PC-3 (cell line): ENCODE measurements around the gene ANP32E. TPM values are rescaled to one million over a fixed set of nuclear protein-coding genes. Genes with fewer than 3 reads are reported as not detected.
"Not testable (repeated sequence)": the region's sequence is repeated elsewhere in the genome, so short reads cannot be mapped to it uniquely, and the experiment has no call there.

Source experiments
- ATAC-seq: fragments of 200-7000 bp; cut with Tn5 transposase; 2 replicates; pipeline ENCODE4 v1.9.1; 2020; ENCODE audit warnings: mild to moderate bottlenecking, moderate library complexity
- BruUV-seq: library from RNA; stranded (reverse); fragments of 400-500 nt; replicated peaks from 2 replicates; lab custom pipeline; 2021; lab: Mats Ljungman, UMichigan
- CTCF ChIA-PET: fragments of 300-600 bp; sonication (Branson Sonifier 250); formaldehyde crosslinking; loops from one replicate; lab custom pipeline; 2022; ENCODE audit warnings: antibody characterized with exemption; lab: Charles Lee
- POLR2A ChIA-PET: fragments of 300-600 bp; sonication (Branson Sonifier 250); formaldehyde crosslinking; loops from one replicate; lab custom pipeline; 2022; ENCODE audit warnings: antibody characterized with exemption; ENCODE audit not compliant: unreplicated experiment; lab: Charles Lee
- DNase-seq: peaks from one replicate; pipeline ENCODE4 v3.0.0-alpha.2; 2015
- H2AFZ ChIP-seq: fragments of 300-600 bp; sonication (generic); 2 replicates; pipeline ENCODE4 v1.6.0; 2016; ENCODE audit warnings: antibody characterized with exemption, low read length
- H3F3A ChIP-seq: fragments of 300-600 bp; sonication (generic); one replicate; pipeline ENCODE4 v1.6.0; 2017; ENCODE audit warnings: antibody characterized with exemption, low read length, control low read depth, mild to moderate bottlenecking; ENCODE audit not compliant: unreplicated experiment
- H3K27ac ChIP-seq: fragments of 300-600 bp; sonication (generic); 2 replicates; pipeline ENCODE4 v1.5.1; 2016; ENCODE audit warnings: mild to moderate bottlenecking, low read length
- H3K27me3 ChIP-seq: fragments of 300-600 bp; sonication (generic); 2 replicates; pipeline ENCODE4 v1.6.1; 2016; ENCODE audit warnings: low read length, mixed read lengths
- H3K36me3 ChIP-seq: fragments of 300-600 bp; sonication (generic); 2 replicates; pipeline ENCODE4 v1.6.1; 2016; ENCODE audit warnings: low read depth, mixed run types, low read length, mixed read lengths
- H3K4me1 ChIP-seq: fragments of 300-600 bp; sonication (generic); 2 replicates; pipeline ENCODE4 v1.5.1; 2016; ENCODE audit warnings: low read length; ENCODE audit not compliant: insufficient read depth
- H3K4me2 ChIP-seq: fragments of 300-600 bp; sonication (generic); 2 replicates; pipeline ENCODE4 v1.6.0; 2016; ENCODE audit warnings: low read length
- H3K4me3 ChIP-seq: fragments of 300-600 bp; sonication (generic); 2 replicates; pipeline ENCODE4 v1.5.1; 2016; ENCODE audit warnings: mild to moderate bottlenecking, low read length, mixed read lengths
- H3K79me2 ChIP-seq: fragments of 300-600 bp; sonication (generic); 2 replicates; pipeline ENCODE4 v1.6.1; 2017; ENCODE audit warnings: low read length, mixed read lengths
- H3K9ac ChIP-seq: fragments of 300-600 bp; sonication (generic); 2 replicates; pipeline ENCODE4 v1.6.0; 2016; ENCODE audit warnings: mild to moderate bottlenecking, low read length
- H3K9me2 ChIP-seq: fragments of 300-600 bp; sonication (generic); replicated peaks from 2 replicates; pipeline ENCODE4 v1.6.1; 2016; ENCODE audit warnings: mixed run types, low read length, mixed read lengths
- H3K9me3 ChIP-seq: fragments of 300-600 bp; sonication (generic); 2 replicates; pipeline ENCODE4 v1.6.1; 2016; ENCODE audit warnings: low read length, mixed read lengths
- H4K20me1 ChIP-seq: fragments of 300-600 bp; sonication (generic); 2 replicates; pipeline ENCODE4 v1.6.1; 2016; ENCODE audit warnings: low read length, mixed read lengths
- EZH2 ChIP-seq: fragments of 300-600 bp; sonication (generic); IDR thresholded peaks from one replicate; pipeline ENCODE4 v1.6.1; 2017; ENCODE audit warnings: antibody characterized with exemption, mild to moderate bottlenecking, low read length; ENCODE audit not compliant: unreplicated experiment
- EZH2phosphoT487 ChIP-seq: fragments of 300-600 bp; sonication (generic); IDR thresholded peaks from 2 replicates; pipeline ENCODE4 v1.6.1; 2018; ENCODE audit warnings: mild to moderate bottlenecking, antibody characterized with exemption, low read length, borderline replicate concordance
- intact Hi-C: fragments of 100-400 bp; cut with micrococcal nuclease; formaldehyde crosslinking; loops from 2 replicates; pipeline ENCODE4 v1.9.0; 2023
- total RNA-seq: library from RNA; depleted of rRNA; stranded (reverse); fragments of >200 nt; gene quantifications from 2 replicates; pipeline ENCODE4 v1.2.3, GENCODE V29; 2014
- TF ChIP-seq, protein P1 (sequence below): fragments of 300-600 bp; sonication (generic); conservative IDR thresholded peaks from 2 replicates; pipeline ENCODE4 v1.5.1; 2017; ENCODE audit warnings: antibody characterized with exemption, low read depth, mild to moderate bottlenecking, low read length

The ANP32E gene
- total RNA-seq, 1 experiment from 2014 or later = 42.0 TPM

DNA sequence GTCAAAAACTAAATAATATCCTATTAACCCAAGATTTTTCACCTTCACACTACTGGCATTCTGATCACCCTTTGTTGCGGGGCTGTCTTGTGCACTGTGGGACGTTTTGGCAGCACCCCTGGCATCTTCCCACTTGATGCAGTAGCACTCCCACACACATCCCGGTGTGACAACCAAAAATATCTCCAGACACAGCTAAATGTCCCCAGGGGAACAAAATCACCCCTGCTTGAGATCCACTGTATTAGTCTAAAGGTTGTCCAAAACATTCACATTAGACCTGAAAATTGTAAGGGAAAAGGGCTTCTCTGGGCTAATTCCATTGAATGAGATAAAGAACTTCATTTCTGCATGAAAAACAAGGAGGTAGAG lies 48.4 kb downstream of the ANP32E start:
- peaks cover 23% of the 10 kb centered on the region for H3K4me1 ChIP-seq
- H3K27ac ChIP-seq = no peak overlapping the region
- BruUV-seq = no TSS peak
- no peaks in the 10 kb centered on the region for H3F3A ChIP-seq
- no peaks in the 10 kb centered on the region for H3K27me3 ChIP-seq
- ChIA-PET POLR2A (interaction anchor here (0.5 to 1.0 kb wide), 3 partner anchors 28 to 300 kb away, joined by 3 to 5 read pairs (median 4); a partner anchor contains a TSS), CTCF (interaction anchor here (0.6 to 1.2 kb wide), 14 partner anchors 10 to 300 kb away, joined by 3 to 7 read pairs (median 4); partner anchors contain the start of gene VPS45)
- H3K4me2 ChIP-seq = peak overlapping the region; percentile 53
- no peak for DNase-seq
- no peaks in the 10 kb centered on the region for H3K9me3 ChIP-seq
- H2AFZ ChIP-seq = peak overlapping the region; percentile 79
- no peaks in the 10 kb centered on the region for H3K9me2 ChIP-seq
- H3K36me3 ChIP-seq = no peaks in the 10 kb centered on the region
- H3K79me2 ChIP-seq = no peaks in the 10 kb centered on the region
- no peaks in the 10 kb centered on the region for H4K20me1 ChIP-seq
- H3K4me3 ChIP-seq = no peak overlapping the region
- ATAC-seq = no peak; the same call in 1 of the 2 replicates
- TF ChIP-seq, protein P1, sequence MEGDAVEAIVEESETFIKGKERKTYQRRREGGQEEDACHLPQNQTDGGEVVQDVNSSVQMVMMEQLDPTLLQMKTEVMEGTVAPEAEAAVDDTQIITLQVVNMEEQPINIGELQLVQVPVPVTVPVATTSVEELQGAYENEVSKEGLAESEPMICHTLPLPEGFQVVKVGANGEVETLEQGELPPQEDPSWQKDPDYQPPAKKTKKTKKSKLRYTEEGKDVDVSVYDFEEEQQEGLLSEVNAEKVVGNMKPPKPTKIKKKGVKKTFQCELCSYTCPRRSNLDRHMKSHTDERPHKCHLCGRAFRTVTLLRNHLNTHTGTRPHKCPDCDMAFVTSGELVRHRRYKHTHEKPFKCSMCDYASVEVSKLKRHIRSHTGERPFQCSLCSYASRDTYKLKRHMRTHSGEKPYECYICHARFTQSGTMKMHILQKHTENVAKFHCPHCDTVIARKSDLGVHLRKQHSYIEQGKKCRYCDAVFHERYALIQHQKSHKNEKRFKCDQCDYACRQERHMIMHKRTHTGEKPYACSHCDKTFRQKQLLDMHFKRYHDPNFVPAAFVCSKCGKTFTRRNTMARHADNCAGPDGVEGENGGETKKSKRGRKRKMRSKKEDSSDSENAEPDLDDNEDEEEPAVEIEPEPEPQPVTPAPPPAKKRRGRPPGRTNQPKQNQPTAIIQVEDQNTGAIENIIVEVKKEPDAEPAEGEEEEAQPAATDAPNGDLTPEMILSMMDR = no peak
- no peak for TF ChIP-seq EZH2
- TF ChIP-seq EZH2phosphoT487 = no peak
- H3K9ac ChIP-seq = no peak overlapping the region
- intact Hi-C loops = loop anchor here (1.0 to 10.0 kb wide), 2 partner anchors 114 to 293 kb away; partner anchors contain the start of gene BOLA1

DNA sequence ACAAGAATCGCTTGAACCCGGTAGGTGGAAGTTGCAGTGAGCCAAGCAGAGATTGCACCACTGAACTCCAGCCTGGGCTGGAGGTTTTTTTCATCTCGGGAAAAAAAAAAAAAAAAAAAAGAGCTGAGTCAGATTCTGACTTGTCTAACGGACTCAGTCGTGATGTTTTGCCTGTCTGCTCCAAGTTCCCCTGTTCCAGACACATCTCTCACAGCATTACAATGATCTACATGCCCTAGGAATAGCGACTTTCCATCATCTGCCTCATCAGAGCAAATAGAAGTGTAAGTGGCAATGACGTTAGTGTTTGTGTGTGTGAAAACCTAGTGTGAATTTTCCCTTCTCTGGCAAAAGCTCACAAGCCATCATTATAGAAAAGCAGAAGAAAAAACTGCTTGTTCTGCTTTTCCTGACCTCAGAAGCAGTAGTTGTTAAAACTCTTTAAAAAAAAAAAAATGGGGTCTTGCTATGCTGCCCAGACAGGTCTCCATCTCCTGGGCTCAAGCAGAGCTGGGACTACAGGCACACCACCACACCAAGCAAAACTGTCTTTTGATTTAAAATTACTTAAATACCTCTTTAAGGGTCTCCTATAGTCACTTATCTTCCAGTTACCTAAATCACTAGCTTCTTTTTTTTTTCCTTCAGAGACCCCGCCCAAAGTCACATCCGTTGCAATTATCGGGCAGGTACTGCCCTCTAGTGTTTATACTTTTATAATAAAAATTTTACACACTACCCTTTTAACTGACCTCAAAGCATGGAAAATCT lies 48.9 kb downstream of the ANP32E start:
- no peaks in the 10 kb centered on the region for H3K27me3 ChIP-seq
- DNase-seq (peak; percentile 76), ATAC-seq (peak; percentile 12)
- peak overlapping the region; percentile 73 for H3K4me2 ChIP-seq
- no peak overlapping the region for H3K4me3 ChIP-seq
- H3K9ac ChIP-seq = 0 out of 2 replicates have a peak overlapping the region, but pooled peaks have one; percentile 17
- peak overlapping the region; percentile 54 for H3K27ac ChIP-seq
- CTCF ChIA-PET = interaction anchor here (0.6 to 1.2 kb wide), 28 partner anchors 9 to 861 kb away, joined by 3 to 20 read pairs (median 4); partner anchors contain the start of genes C1orf56, MTMR11 and VPS45
- TF ChIP-seq, protein P1 = peak; percentile 83
- TF ChIP-seq EZH2 = no peak
- H3K9me3 ChIP-seq = no peaks in the 10 kb centered on the region
- H3K9me2 ChIP-seq = no peaks in the 10 kb centered on the region
- H2AFZ ChIP-seq = peak overlapping the region; percentile 79
- H3K36me3 ChIP-seq = no peaks in the 10 kb centered on the region
- intact Hi-C loops = loop anchor here (1.0 to 10.0 kb wide), 2 partner anchors 114 to 292 kb away; partner anchors contain the start of gene BOLA1
- H3K79me2 ChIP-seq = no peaks in the 10 kb centered on the region
- H3K4me1 ChIP-seq = peaks cover 18% of the 10 kb centered on the region
- H4K20me1 ChIP-seq = no peaks in the 10 kb centered on the region
- no peaks in the 10 kb centered on the region for H3F3A ChIP-seq
- no TSS peak for BruUV-seq
- POLR2A ChIA-PET = interaction anchor here (0.6 to 1.0 kb wide), 9 partner anchors 21 to 300 kb away, joined by 3 to 7 read pairs (median 4); a partner anchor contains a TSS

- not testable (repeated sequence) for H3F3A ChIP-seq, BruUV-seq, H3K27me3 ChIP-seq, H3K79me2 ChIP-seq, H3K36me3 ChIP-seq, H3K9me2 ChIP-seq, H3K9me3 ChIP-seq, H4K20me1 ChIP-seq
- ChIA-PET CTCF (interaction anchor here (0.6 to 1.2 kb wide), 6 partner anchors 17 to 299 kb away, joined by 3 to 20 read pairs (median 4); partner anchors contain the start of gene MTMR11), POLR2A (interaction anchor here (0.6 kb wide), 1 partner anchor 345 kb away, joined by 6 read pairs; no protein-coding TSS in a partner anchor)
- ATAC-seq = peak; percentile 69
- intact Hi-C loops = loop anchor here (10.0 kb wide), 1 partner anchor 292 kb away; the partner anchor contains the start of gene BOLA1
- Histone ChIP-seq H3K9ac (0 out of 2 replicates have a peak overlapping the region, but pooled peaks have one; percentile 17), H2AFZ (peak overlapping the region; percentile 79), H3K4me2 (peak overlapping the region; percentile 73), H3K4me1 (peaks cover 15% of the 10 kb centered on the region), H3K4me3 (peak overlapping the region; percentile 36; the same call in 1 of the 2 replicates), H3K27ac (peak overlapping the region; percentile 54)
- peak; percentile 57 for DNase-seq
Measured at GRCh38 chr1:150186438-150186788, 49.5 kb downstream of the ANP32E start.
